K562 (cell line): ENCODE data around the gene UBE2H. TPM values are rescaled to one million over a fixed set of nuclear protein-coding genes. Genes with fewer than 3 reads are reported as not detected.

Experiments
- ATAC-seq: fragments of 200-7000 bp; cut with Tn5 transposase; 3 replicates; pipeline ENCODE4 v1.9.1; 2020; ENCODE audit warnings: moderate library complexity
- BruUV-seq: library from RNA; stranded (reverse); fragments of 400-500 nt; replicated peaks from 2 replicates; lab custom pipeline; 2021; lab: Mats Ljungman, UMichigan
- CTCF ChIA-PET: fragments of 300-600 bp; formaldehyde crosslinking; extraction: SDS; loops from one replicate; lab custom pipeline; 2021; ENCODE audit warnings: low intra/inter-chr PET ratio; lab: Yijun Ruan, JAX
- POLR2A ChIA-PET: fragments of 300-600, 350-650 bp; sonication (Branson Sonifier 250); formaldehyde crosslinking; extraction: SDS; loops from one replicate; lab custom pipeline; 2021; ENCODE audit warnings: antibody characterized with exemption, inconsistent platforms; lab: Yijun Ruan, JAX
- DNase-seq, 4 experiments: peaks; one replicate each; pipeline versions ENCODE4 v3.0.0 to v3.0.0-alpha.2; 2011 to 2018; ENCODE audit warnings: low spot score in 3 of 4, mixed read lengths in 3 of 4; ENCODE audit errors: extremely low read depth in 1 of 4
- FAIRE-seq: peaks from 2 replicates; lab custom pipeline; 2011; peaks lifted over from hg19 to GRCh38; lab: Jason Lieb, UNC
- H2AFZ ChIP-seq: 2 replicates; pipeline ENCODE4 v1.6.0; 2011; ENCODE audit warnings: low read depth, low read length, control low read depth, inconsistent platforms
- H3K27ac ChIP-seq: fragments of 200-600 bp; 3 replicates; pipeline ENCODE4 v1.8.0; 2011; ENCODE audit warnings: low read depth, mild to moderate bottlenecking, control low read depth, inconsistent platforms, low read length, moderate library complexity, mixed read lengths; ENCODE audit errors: extremely low read depth
- H3K27me3 ChIP-seq, 2 experiments: fragments of 300-600 bp in 1 of 2; 2 replicates in 1 of 2; 3 replicates in 1 of 2; pipeline versions ENCODE4 v1.6.0 to v1.8.0; 2011; ENCODE audit warnings: inconsistent platforms in 2 of 2, low read length in 2 of 2, mild to moderate bottlenecking in 1 of 2, mixed read lengths in 1 of 2, moderate library complexity in 1 of 2; ENCODE audit not compliant: control insufficient read depth in 2 of 2, insufficient read depth in 2 of 2
- H3K36me3 ChIP-seq: fragments of 300-600 bp; 3 replicates; pipeline ENCODE4 v1.8.0; 2011; ENCODE audit warnings: mild to moderate bottlenecking, low read length, inconsistent platforms; ENCODE audit not compliant: control insufficient read depth, insufficient read depth
- H3K4me1 ChIP-seq, 2 experiments: fragments of 200-600 bp in 1 of 2; replicated peaks in 1 of 2; 2 replicates in 1 of 2; 3 replicates in 1 of 2; pipeline versions ENCODE4 v1.5.1 to v1.8.0; 2011; ENCODE audit warnings: inconsistent platforms in 2 of 2, low read length in 2 of 2, mild to moderate bottlenecking in 1 of 2, mixed read lengths in 1 of 2, moderate library complexity in 1 of 2; ENCODE audit not compliant: control insufficient read depth in 2 of 2, insufficient read depth in 2 of 2
- H3K4me2 ChIP-seq: 2 replicates; pipeline ENCODE4 v1.6.1; 2011; ENCODE audit warnings: low read length, control low read depth, inconsistent platforms, mixed read lengths; ENCODE audit not compliant: insufficient read depth
- H3K4me3 ChIP-seq: fragments of 200-600 bp; sonication (generic), shearing (Covaris generic); 2 replicates; pipeline ENCODE4 v1.5.1; 2016; ENCODE audit warnings: control low read depth, inconsistent platforms
- H3K79me2 ChIP-seq: fragments of 200-600 bp; 3 replicates; pipeline ENCODE4 v1.8.0; 2011; ENCODE audit warnings: low read length, inconsistent platforms; ENCODE audit not compliant: control insufficient read depth, insufficient read depth
- H3K9ac ChIP-seq, 2 experiments: 2 replicates each; pipeline versions ENCODE4 v1.6.0 to v1.6.1; 2011; ENCODE audit warnings: low read depth in 2 of 2, low read length in 2 of 2, control low read depth in 1 of 2, inconsistent platforms in 1 of 2, mild to moderate bottlenecking in 1 of 2, mixed read lengths in 1 of 2; ENCODE audit not compliant: insufficient read depth in 1 of 2
- H3K9me1 ChIP-seq: one replicate; pipeline ENCODE4 v1.6.0; 2011; ENCODE audit warnings: inconsistent platforms, mild to moderate bottlenecking, low read length, moderate library complexity; ENCODE audit not compliant: control insufficient read depth, insufficient read depth
- H3K9me3 ChIP-seq: replicated peaks from 2 replicates; pipeline ENCODE4 v1.5.1; 2011; ENCODE audit warnings: low read depth, low read length, inconsistent platforms; ENCODE audit not compliant: control insufficient read depth, insufficient read depth
- H4K20me1 ChIP-seq: replicated peaks from 2 replicates; pipeline ENCODE4 v1.6.1; 2011; ENCODE audit warnings: low read length, inconsistent platforms, mixed read lengths; ENCODE audit not compliant: control insufficient read depth, insufficient read depth
- BRD4 ChIP-seq: fragments of 200-600 bp; sonication (generic); IDR thresholded peaks from 2 replicates; pipeline ENCODE4 v1.6.1; 2017; ENCODE audit warnings: inconsistent platforms
- NFIC ChIP-seq: fragments of 450-650 bp; IDR thresholded peaks from 2 replicates; pipeline ENCODE4 v1.6.1; 2017; ENCODE audit warnings: mild to moderate bottlenecking, inconsistent platforms
- NFYB ChIP-seq: IDR thresholded peaks from 2 replicates; pipeline ENCODE4 v1.6.1; 2011; ENCODE audit warnings: mild to moderate bottlenecking, moderate library complexity; ENCODE audit not compliant: insufficient read length; ENCODE audit errors: extremely low read depth
- TCF3 ChIP-seq: sonication (generic); formaldehyde crosslinking; IDR thresholded peaks from 2 replicates; pipeline ENCODE4 v1.4.0; 2020; ENCODE audit warnings: mild to moderate bottlenecking, missing genetic modification reagents
- ZNF586 ChIP-seq: fragments of 450-650 bp; formaldehyde crosslinking; conservative IDR thresholded peaks from 2 replicates; pipeline ENCODE4 v1.4.0; 2020; ENCODE audit warnings: mild to moderate bottlenecking, moderate library complexity
- ZNF77 ChIP-seq: fragments of 250-450 bp; sonication (Bioruptor Pico); IDR thresholded peaks from 2 replicates; pipeline ENCODE4 v1.5.0; 2020
- WGBS: fragments of 100-300 bp; shearing (Covaris generic); methylation state at CpG from one replicate; pipeline ENCODE4 v1.1.6; 2016; ENCODE audit warnings: low coverage, mixed read lengths; ENCODE audit not compliant: insufficient coverage; ENCODE audit errors: missing lambda C conversion rate; 5-methylcytosine and 5-hydroxymethylcytosine counted together
- in situ Hi-C: fragments of 300-500 bp; cut with MboI; formaldehyde crosslinking; loops from 4 replicates; pipeline ENCODE4 v1.15.0; 2018; ENCODE audit warnings: inconsistent platforms, mixed read lengths
- intact Hi-C: fragments of 100-400 bp; cut with micrococcal nuclease; formaldehyde crosslinking; loops from 2 replicates; pipeline ENCODE4 v1.14.2; 2022
- polyA plus RNA-seq, 8 experiments: library from polyadenylated mRNA; depleted of rRNA in 4 of 8; stranded (reverse) in 5 of 8; unstranded in 3 of 8; fragments of >200 nt; fragmentation: Nextera tagmentation in 2 of 8; fragmentation: Illumina TruSeq in 1 of 8; extraction: Ambion mirVana in 2 of 8; extraction: Trizol in 1 of 8; gene quantifications; 2 replicates each; pipeline versions ENCODE4 v1.2.1 to v1.2.3, GENCODE V29; 2011 to 2014; ENCODE audit warnings: inconsistent platforms in 1 of 8, missing spikeins in 1 of 8
- total RNA-seq, 7 experiments: library from RNA; depleted of rRNA in 6 of 7; stranded (reverse); fragments of >200 nt in 6 of 7; fragmentation: Illumina TruSeq in 2 of 7; extraction: Trizol in 2 of 7; gene quantifications; 2 replicates each; pipeline versions ENCODE4 v1.2.1 to v1.2.3, GENCODE V29; 2011 to 2021; ENCODE audit warnings: low replicate concordance in 1 of 7
- TF ChIP-seq, protein P1 (sequence below): fragments of 450-650 bp; formaldehyde crosslinking; IDR thresholded peaks from 2 replicates; pipeline ENCODE4 v1.4.0; 2020; ENCODE audit warnings: mild to moderate bottlenecking, moderate library complexity
- TF ChIP-seq, protein P2 (sequence below): fragments of 450-650 bp; IDR thresholded peaks from 2 replicates; pipeline ENCODE4 v1.6.1; 2017; ENCODE audit warnings: antibody characterized with exemption, mild to moderate bottlenecking
- TF ChIP-seq, protein P3 (sequence below): fragments of 450-650 bp; IDR thresholded peaks from 2 replicates; pipeline ENCODE4 v1.6.1; 2017; ENCODE audit warnings: antibody characterized with exemption

The UBE2H gene
- total and polyA plus RNA-seq, 9 of the 15 experiments (the other 6 are each of a cell fraction or from before 2014, with no cell fraction given): 6.3 to 33.0 (median 13.3) TPM

DNA sequence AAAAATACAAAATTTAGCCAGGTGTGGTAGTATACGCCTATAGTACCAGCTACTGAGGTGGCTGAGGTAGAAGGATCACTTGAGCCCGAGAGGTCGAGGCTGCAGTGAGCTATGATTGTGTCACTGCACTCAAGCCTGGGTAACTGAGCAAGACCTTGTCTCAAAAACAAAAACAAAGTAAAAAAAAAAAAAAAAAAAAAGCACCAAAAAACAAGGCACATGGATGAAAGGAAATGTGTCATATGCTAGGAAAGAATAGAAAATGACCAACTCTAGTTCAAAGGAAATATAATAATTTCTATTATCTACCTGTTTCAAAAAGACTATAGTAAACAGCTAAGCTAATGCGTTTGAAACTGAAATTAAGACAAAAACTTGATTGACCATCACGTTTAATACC, 33.8 kb downstream of the UBE2H start:
- Histone ChIP-seq H3K9me1 (no peaks in the 10 kb centered on the region), H3K79me2 (no peaks in the 10 kb centered on the region), H3K27me3 (no peaks in the 10 kb centered on the region), H4K20me1 (no peaks in the 10 kb centered on the region), H3K4me1 (peaks cover 0 to 10% of the 10 kb centered on the region in 2 experiments; a peak in 2 of 5 replicates), H3K9me3 (no peaks in the 10 kb centered on the region), H3K4me2 (no peak overlapping the region), H3K4me3 (no peak overlapping the region), H3K27ac (no peak overlapping the region), H3K9ac (no peak overlapping the region), H2AFZ (no peak overlapping the region), H3K36me3 (no peaks in the 10 kb centered on the region)
- BruUV-seq: no TSS peak
- TF ChIP-seq TCF3 (CRISPR knock-in tag): no peak
- TF ChIP-seq, protein P1, sequence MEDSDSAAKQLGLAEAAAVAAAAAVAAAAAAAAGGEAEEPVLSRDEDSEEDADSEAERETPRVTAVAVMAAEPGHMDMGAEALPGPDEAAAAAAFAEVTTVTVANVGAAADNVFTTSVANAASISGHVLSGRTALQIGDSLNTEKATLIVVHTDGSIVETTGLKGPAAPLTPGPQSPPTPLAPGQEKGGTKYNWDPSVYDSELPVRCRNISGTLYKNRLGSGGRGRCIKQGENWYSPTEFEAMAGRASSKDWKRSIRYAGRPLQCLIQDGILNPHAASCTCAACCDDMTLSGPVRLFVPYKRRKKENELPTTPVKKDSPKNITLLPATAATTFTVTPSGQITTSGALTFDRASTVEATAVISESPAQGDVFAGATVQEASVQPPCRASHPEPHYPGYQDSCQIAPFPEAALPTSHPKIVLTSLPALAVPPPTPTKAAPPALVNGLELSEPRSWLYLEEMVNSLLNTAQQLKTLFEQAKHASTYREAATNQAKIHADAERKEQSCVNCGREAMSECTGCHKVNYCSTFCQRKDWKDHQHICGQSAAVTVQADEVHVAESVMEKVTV: no peak
- TF ChIP-seq ZNF77: no peak
- no peak for TF ChIP-seq NFYB
- WGBS: 58% methylated on average over 5 of the region's 5 CpGs
- in situ Hi-C loops (no loop called here), intact Hi-C loops (no loop called here)
- ATAC-seq: no peak
- POLR2A ChIA-PET: interaction anchor here (0.6 to 1.9 kb wide), 5 partner anchors 10 to 42 kb away, joined by 3 to 10 read pairs (median 5); no protein-coding TSS in a partner anchor
- no peak for DNase-seq
- CTCF ChIA-PET: interaction anchor here (0.6 kb wide), 1 partner anchor 12 kb away, joined by 4 read pairs; no protein-coding TSS in a partner anchor
- FAIRE-seq: no peak

DNA sequence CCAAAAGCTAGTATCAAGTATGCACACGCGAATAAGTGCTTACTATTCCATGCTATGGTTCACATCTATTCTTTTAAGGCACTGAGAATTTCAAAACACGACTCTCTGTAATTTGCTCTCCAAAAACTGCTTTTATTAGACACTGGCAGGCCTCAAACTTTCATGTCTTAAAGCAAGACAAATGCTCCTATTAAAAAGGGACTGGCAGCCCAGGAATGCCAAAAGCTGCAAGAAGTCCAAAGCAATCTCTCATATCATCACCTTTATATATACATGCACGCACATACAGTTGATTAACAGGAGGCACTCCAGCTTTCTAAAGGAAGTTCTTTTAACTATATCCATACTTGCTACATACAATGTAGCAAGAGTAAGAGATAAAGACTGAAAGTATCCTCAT, 34.8 kb downstream of the UBE2H start:
- 59% methylated on average over 4 of the region's 4 CpGs for WGBS
- ChIA-PET POLR2A (interaction anchor here (1.9 kb wide), 1 partner anchor 10 kb away, joined by 6 read pairs; no protein-coding TSS in a partner anchor), CTCF (no interaction called here)
- H3K4me2 ChIP-seq: no peak overlapping the region
- H2AFZ ChIP-seq: no peak overlapping the region
- no peaks in the 10 kb centered on the region for H4K20me1 ChIP-seq
- no peaks in the 10 kb centered on the region for H3K36me3 ChIP-seq
- H3K27me3 ChIP-seq: no peaks in the 10 kb centered on the region
- H3K9me1 ChIP-seq: no peaks in the 10 kb centered on the region
- no peak overlapping the region for H3K27ac ChIP-seq
- FAIRE-seq (no peak), DNase-seq (no peak), ATAC-seq (no peak)
- H3K9me3 ChIP-seq: no peaks in the 10 kb centered on the region
- peaks cover 0 to 10% of the 10 kb centered on the region in 2 experiments; a peak in 2 of 5 replicates for H3K4me1 ChIP-seq
- H3K4me3 ChIP-seq: no peak overlapping the region
- no peaks in the 10 kb centered on the region for H3K79me2 ChIP-seq
- no TSS peak for BruUV-seq
- in situ Hi-C loops (no loop called here), intact Hi-C loops (no loop called here)
- no peak overlapping the region for H3K9ac ChIP-seq
- TF ChIP-seq, protein P2, sequence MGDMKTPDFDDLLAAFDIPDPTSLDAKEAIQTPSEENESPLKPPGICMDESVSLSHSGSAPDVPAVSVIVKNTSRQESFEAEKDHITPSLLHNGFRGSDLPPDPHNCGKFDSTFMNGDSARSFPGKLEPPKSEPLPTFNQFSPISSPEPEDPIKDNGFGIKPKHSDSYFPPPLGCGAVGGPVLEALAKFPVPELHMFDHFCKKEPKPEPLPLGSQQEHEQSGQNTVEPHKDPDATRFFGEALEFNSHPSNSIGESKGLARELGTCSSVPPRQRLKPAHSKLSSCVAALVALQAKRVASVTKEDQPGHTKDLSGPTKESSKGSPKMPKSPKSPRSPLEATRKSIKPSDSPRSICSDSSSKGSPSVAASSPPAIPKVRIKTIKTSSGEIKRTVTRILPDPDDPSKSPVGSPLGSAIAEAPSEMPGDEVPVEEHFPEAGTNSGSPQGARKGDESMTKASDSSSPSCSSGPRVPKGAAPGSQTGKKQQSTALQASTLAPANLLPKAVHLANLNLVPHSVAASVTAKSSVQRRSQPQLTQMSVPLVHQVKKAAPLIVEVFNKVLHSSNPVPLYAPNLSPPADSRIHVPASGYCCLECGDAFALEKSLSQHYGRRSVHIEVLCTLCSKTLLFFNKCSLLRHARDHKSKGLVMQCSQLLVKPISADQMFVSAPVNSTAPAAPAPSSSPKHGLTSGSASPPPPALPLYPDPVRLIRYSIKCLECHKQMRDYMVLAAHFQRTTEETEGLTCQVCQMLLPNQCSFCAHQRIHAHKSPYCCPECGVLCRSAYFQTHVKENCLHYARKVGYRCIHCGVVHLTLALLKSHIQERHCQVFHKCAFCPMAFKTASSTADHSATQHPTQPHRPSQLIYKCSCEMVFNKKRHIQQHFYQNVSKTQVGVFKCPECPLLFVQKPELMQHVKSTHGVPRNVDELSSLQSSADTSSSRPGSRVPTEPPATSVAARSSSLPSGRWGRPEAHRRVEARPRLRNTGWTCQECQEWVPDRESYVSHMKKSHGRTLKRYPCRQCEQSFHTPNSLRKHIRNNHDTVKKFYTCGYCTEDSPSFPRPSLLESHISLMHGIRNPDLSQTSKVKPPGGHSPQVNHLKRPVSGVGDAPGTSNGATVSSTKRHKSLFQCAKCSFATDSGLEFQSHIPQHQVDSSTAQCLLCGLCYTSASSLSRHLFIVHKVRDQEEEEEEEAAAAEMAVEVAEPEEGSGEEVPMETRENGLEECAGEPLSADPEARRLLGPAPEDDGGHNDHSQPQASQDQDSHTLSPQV: no peak
- TF ChIP-seq ZNF586 (CRISPR knock-in tag) (no peak), BRD4 (no peak), NFIC (no peak)
- TF ChIP-seq, protein P3, sequence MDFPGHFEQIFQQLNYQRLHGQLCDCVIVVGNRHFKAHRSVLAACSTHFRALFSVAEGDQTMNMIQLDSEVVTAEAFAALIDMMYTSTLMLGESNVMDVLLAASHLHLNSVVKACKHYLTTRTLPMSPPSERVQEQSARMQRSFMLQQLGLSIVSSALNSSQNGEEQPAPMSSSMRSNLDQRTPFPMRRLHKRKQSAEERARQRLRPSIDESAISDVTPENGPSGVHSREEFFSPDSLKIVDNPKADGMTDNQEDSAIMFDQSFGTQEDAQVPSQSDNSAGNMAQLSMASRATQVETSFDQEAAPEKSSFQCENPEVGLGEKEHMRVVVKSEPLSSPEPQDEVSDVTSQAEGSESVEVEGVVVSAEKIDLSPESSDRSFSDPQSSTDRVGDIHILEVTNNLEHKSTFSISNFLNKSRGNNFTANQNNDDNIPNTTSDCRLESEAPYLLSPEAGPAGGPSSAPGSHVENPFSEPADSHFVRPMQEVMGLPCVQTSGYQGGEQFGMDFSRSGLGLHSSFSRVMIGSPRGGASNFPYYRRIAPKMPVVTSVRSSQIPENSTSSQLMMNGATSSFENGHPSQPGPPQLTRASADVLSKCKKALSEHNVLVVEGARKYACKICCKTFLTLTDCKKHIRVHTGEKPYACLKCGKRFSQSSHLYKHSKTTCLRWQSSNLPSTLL: no peak
